Ishikawa (cell line): ENCODE measurements around the gene PTPRN2.

Experiments
- CEBPB ChIP-seq: IDR thresholded peaks from 2 replicates; pipeline ENCODE4 v1.6.1; 2012
- EP300 ChIP-seq: IDR thresholded peaks from 2 replicates; pipeline ENCODE4 v1.6.1; 2012; ENCODE audit warnings: borderline replicate concordance
- FOXM1 ChIP-seq: IDR thresholded peaks from 2 replicates; pipeline ENCODE4 v1.6.1; 2012; ENCODE audit warnings: low read depth, borderline replicate concordance
- RAD21 ChIP-seq: IDR thresholded peaks from 2 replicates; pipeline ENCODE4 v1.6.1; 2012; ENCODE audit warnings: low read depth
- TCF12 ChIP-seq: IDR thresholded peaks from 2 replicates; pipeline ENCODE4 v1.6.1; 2012; ENCODE audit warnings: low read depth
- TF ChIP-seq, protein P1 (sequence below): IDR thresholded peaks from 2 replicates; pipeline ENCODE4 v1.6.1; 2012

DNA sequence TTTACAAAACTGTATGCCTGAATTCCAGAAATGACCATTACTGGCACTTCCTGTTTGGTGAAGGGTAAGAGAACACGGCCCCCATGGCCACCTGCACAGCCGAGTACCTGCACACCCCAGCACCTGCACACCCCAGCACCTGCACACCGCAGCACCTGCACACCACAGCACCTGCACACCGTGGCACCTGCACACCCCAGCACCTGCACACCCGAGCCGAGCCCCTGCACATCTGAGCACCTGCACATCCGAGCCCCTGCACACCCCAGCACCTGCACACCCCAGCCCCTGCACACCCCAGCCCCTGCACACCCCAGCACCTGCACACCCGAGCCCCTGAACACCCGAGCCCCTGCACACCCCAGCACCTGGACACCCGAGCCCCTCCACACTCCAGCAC, 1007.3 kb downstream of the PTPRN2 start:
- TF ChIP-seq EP300 (no peak), TCF12 (no peak), FOXM1 (no peak), RAD21 (no peak), CEBPB (no peak)
- TF ChIP-seq, protein P1, sequence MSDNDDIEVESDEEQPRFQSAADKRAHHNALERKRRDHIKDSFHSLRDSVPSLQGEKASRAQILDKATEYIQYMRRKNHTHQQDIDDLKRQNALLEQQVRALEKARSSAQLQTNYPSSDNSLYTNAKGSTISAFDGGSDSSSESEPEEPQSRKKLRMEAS: no peak
